ENCODE results near the gene MCTP2.
A peak's percentile ranks its signal among the peaks of the same experiment; 100 is the strongest.

MCTP2 gene

GRCh38 chr15:94353488-94353820 lies 122.1 kb downstream of the MCTP2 start:
- DNase-seq (ENCODE audit: low read depth) = peak; percentile 7

DNA sequence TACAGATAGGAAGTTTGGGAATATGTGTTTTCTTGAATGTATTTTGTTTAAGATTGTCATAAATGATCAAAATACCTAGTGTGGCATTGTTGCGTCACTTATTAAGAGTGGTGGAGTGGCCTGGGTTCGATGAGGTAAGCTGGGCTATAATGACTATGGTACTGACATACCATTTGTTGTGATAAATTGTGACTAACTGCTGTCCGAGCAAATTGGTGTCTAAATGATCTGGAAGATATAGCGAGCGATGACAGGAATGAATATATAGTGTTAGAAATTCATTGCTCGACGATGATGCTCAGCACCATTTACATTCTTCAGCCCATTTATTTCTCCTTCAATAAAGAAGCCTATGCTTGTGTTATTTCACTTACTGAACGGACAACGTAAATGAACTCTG lies 123.3 kb downstream of the MCTP2 start:
- DNase-seq (ENCODE audit: low read depth) = no peak

DNA sequence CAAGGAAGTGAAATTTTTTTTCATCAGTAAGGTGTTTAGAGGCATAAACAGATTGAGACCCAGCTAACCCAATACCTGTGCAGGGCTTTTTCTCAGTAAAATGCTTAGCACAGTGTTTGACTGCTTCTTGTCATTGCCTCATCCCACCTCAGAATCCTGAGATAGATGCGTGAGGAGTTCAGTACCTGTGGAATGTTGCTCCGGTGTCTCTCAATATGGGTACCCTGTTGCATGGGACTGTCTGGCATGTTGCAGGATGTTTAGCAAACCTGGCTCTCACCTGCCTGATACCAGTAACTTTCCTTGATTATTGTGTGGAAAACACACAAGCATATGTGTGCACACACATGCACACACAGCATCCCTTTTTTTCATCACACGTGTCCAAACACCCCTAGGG lies 128.4 kb downstream of the MCTP2 start:
- DNase-seq (ENCODE audit: low read depth) = no peak

DNA sequence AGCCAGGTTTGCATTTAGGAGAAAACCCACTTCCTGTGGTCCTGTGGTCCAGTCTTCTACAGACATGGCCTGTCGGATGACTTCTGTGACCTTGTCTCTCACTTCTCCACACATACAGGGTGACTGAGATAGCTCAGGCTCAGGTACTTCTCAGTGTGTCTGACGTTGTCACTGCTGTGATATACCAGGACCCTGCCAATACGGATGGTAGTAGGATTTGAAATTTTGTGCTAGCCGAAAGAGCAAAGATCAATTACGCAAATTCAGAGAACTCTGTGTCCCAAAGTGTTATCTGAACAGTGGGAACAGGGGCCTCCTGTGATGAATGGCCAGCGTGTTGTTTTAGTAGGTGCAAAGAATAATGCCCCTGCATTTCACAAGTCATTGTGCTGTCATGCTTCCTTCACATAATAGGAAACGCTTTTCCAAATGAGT lies 128.9 kb downstream of the MCTP2 start:
- DNase-seq (ENCODE audit: low read depth) = no peak

- no peak for DNase-seq (ENCODE audit: low read depth)
These were observed 131.2 kb downstream of the MCTP2 start for GRCh38 chr15:94362385-94363092.

- DNase-seq (ENCODE audit: low read depth) = no peak
These were observed 132.0 kb downstream of the MCTP2 start for GRCh38 chr15:94363382-94363781.

DNA sequence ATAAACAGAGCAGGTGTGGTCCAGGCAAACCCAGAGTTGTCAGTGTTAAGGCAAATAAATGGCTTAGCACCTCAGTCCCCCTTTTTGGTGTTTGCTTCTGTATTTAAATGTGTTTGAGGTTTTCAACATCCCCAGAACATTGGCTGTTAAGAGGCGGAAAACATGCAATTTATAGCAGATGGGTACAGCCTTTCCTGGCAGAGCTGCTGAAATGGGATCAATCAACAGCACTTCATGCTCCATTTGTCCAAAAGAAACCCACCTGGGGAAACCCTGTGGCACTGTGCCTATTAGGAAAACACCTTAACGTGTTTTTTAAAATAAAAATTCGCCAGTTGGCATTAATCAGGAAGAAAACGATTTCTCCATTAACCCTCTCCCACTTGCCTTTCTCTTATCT lies 135.4 kb downstream of the MCTP2 start:
- DNase-seq (ENCODE audit: low read depth) = no peak

DNA sequence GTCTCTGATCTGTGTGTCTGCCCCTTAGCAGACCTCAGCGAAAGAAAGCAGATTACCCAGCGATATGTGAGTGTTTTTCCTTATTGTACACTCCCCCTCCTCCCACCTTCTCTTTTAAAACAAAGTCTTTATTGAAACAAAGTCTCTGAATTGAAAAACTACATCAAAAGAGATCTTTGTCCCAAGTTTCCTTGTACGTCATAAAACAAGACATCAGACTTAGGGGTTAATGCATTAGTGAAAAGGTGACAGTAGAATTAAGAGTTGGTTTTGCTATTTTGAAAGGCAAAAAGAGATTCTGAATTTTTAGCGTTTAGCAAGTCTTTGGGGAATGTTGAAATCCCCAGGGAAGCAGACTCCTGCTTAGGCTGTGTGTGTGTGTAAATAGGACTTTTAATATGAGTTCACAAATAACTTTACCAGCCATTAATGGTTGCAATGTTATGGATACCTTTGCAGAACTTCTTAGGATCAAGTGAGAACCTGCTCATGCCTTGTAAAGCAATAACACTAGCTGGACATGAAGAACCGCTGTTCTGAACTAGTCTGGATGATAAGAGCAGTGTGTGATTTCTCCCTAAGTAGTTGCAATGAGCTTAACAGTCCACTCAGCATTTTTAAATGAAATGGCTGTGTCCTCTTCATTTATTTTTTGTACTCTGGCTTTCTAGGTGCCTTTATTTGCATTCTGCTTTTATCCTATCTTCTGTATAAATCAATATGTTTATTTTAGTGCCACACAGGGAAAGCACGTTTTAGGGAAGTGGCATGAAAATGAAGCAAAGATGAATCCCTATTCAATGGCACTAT lies 136.6 kb downstream of the MCTP2 start:
- no peak for DNase-seq (ENCODE audit: low read depth)

DNA sequence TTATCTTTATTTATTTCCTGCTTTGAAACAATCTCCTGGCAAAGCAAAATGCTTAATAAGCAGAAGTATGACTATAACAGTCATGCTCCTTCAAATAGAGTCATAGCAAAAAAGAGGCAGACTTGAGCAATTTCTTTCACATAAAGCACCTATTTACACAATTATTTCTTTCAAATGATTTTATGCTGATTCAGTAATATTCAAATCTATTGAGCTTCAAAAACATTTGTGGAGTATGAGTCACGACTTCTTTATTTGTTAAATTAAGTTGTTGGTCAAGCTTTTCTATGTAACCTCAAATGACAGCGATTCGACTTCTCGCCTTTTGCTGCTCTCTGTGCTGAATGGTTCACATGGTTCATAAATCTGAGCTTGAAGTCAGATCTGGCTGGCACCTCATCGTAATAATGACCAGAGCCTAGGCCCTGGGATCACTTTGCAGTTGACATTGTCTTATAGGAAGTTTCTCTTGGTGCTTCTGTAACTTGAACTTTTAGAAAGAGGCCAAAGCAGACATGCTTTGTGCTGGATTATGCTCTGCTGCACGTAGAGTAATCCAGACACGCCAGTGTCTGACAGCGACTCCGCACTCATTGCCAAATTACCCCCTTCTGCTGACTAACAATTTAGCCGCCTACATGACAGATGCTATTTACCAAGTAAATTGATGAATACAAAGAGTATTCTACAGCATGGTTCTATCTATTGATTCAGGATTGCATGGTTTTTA lies 139.0 kb downstream of the MCTP2 start:
- no peak for DNase-seq (ENCODE audit: low read depth)

DNA sequence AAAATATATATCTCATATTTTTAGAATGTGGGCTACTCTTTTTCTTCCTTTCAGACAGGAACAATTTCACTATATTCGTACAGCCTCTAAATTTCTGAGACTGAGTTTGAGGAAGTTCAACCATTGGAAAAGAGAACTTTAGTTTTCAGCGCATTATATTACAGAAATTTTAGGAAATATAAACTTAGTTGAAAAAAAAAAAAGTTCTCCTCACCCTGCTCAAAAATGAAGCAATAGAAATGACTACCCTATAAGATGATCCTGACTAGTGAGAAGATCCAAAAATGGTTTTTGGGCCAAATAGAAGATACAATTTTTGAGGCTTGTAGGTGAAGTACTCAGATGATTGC lies 139.6 kb downstream of the MCTP2 start:
- no peak for DNase-seq (ENCODE audit: low read depth)

GRCh38 chr15:94372821-94373220 lies 141.5 kb downstream of the MCTP2 start:
- DNase-seq (ENCODE audit: low read depth) = no peak

- DNase-seq (ENCODE audit: low read depth) = no peak
These were observed 144.6 kb downstream of the MCTP2 start for GRCh38 chr15:94375997-94376396.

GRCh38 chr15:94379986-94380385 lies 148.6 kb downstream of the MCTP2 start:
- no peak for DNase-seq (ENCODE audit: low read depth)

DNA sequence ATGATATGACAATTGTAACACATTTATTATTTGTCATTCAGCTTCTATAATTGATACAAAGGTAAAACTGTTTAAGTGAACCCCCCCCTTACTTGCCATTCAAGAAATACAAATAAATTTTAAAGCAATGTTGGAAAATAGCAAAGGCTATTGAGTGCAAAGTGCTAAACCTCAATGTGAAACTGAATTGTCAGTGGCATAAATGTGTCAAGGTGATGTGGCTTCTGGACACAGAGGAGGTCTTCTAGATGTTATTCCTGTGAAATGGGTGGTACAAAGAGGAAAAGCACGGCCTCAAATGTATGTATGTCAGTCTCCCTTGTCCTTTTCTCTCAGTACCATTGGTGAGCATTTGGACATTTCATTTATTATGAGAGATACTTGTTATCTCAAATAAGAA lies 149.4 kb downstream of the MCTP2 start:
- DNase-seq (ENCODE audit: low read depth) = no peak

DNA sequence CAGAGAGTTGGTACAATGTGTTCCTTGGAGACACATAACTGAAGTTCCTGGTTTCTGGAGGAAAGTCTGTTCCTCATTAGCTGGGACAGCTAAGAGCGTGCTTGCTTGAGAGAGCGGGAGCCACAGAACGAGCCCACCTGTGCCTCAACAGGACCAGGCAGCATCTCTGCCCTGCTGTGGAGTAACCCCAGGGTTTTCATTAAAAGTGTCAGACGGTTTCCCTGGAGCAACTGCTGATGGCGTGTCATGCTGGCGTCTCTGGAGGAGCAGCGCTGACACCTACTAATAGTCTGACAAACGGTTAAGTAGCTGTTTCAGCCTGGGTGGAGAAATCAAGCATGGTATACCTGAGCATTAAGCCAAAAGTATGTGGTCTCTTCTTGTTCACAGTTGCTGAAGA lies 150.0 kb downstream of the MCTP2 start:
- no peak for DNase-seq (ENCODE audit: low read depth)

GRCh38 chr15:94383041-94383440 lies 151.7 kb downstream of the MCTP2 start:
- DNase-seq (ENCODE audit: low read depth) = no peak

DNA sequence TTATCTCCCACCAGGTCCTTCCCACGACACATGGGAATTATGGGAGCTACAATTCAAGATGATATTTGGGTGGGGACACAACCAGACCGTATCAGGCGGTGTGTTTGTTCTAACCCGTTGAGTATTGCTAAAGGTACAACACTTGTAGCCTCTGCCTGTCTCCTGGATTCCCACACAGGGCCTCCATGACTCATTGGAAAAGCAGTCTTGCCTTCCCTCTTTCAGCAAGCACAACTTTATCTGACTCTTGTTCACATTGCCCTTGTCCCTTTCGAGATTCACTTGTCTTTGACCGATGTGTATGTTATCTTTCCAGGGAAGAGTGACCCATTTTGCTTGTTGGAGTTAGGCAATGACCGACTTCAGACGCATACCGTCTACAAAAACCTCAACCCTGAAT lies 152.3 kb downstream of the MCTP2 start:
- peak; percentile 16 for DNase-seq (ENCODE audit: low read depth)

GRCh38 chr15:94385441-94385840 lies 154.1 kb downstream of the MCTP2 start:
- no peak for DNase-seq (ENCODE audit: low read depth)

- no peak for DNase-seq (ENCODE audit: low read depth)
These were observed 155.0 kb downstream of the MCTP2 start for GRCh38 chr15:94386351-94386750.

GRCh38 chr15:94387442-94387841 lies 156.1 kb downstream of the MCTP2 start:
- no peak for DNase-seq (ENCODE audit: low read depth)

DNA sequence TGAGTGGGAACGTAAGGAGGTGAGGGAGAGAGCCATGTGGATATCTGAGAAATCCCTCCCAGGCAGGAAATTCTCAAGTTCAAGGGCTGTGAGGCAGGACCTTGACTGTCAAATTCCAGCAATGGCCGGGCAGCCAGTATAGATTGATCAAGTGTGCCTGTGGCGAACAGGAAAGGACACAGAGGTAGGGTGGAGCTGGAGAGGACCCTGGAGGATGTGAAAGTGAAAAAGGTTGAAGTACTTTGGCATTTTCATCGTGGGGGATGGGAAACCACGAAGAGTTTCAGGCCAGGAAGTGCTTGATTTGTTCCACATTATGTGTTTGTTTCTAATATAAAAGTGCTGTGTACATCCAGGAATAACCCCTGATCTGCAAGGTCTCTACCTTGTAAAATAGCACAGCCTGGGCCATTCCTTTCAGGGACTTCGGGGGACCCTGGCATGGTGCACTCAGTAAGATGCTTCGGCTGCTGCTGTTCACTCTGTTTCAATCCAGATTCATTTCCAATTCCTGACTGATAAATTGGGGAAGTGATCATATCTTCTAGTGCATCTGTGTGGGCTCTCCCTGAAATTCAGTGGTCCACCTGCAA lies 156.6 kb downstream of the MCTP2 start:
- DNase-seq (ENCODE audit: low read depth) = peak; percentile 0

DNA sequence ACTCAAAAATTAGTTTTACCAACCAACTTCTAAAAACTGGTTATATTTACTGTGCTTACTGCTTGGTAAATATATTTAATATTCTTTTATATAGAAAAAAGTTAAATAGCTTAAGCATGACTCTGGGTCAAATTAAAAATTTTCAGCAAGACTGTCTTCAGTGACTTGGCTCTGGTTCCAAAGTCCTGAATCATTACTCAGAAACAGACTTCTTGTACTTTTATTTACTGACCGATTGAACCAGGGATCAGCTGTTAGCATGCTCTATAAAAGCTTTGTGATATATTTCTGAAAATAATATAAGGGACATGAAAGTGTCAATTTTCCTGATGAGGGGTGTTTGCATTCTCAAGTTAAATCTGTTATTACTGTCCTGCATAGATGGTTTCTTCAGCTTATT lies 164.3 kb downstream of the MCTP2 start:
- peak; percentile 36 for DNase-seq (ENCODE audit: low read depth)

GRCh38 chr15:94397337-94397736 lies 166.0 kb downstream of the MCTP2 start:
- DNase-seq (ENCODE audit: low read depth) = no peak
